CD1c-positive myeloid dendritic cell (primary cell): ENCODE data around the gene RTP3.
"Not testable (repeated sequence)": the region's sequence is repeated elsewhere in the genome, so short reads cannot be mapped to it uniquely, and the experiment has no call there.

ENCODE experiments used
- DNase-seq: peaks from one replicate; pipeline ENCODE4 v3.0.0-alpha.2; 2016; ENCODE audit errors: extremely low spot score

The RTP3 gene

DNA sequence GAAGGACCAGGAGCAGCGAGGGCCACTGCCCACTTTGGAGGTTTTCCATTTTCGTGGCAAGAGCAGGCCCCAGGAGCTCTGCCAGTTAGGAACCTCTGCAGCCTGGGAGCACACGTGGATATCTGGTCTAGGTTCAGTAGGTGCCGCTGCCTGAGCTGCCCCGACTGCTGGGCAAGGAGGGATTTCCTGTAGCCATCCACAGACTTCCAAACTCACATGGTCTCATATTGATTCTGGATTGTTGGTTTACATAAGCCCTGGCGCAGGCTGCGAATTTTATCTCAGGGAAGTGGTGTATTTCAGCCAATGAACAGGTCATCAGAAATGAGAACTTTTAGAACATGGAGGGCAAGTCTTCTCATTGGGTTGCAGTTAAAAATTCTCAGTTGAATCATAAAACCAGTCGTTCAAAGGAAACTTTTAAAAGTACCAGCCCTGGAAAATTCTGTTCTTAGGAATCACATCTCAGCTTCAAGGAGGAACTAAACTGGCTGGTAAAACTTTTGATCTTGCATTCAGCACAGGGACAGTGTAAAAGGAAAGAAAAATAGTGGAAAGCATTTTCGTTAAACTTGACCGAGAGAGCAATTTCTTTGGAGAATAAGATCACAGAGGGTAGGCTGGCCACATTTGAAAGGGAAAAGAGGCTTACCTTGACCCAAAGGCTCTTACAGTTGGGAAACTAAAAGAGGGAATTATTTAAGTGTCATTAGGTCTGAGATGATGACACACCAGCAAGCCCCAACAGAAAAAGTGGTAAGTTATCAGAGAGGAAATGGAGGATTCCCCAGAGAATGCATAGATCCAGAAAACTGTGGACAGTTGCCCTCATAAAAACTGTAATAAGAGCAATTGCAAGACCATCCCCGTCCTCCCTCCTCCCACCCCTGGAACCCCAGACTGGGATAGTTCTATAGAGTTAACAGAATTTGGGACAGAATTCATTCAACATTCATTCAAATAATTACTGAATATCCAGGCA is 6.4 kb upstream of the RTP3 start:
- DNase-seq: no peak

DNA sequence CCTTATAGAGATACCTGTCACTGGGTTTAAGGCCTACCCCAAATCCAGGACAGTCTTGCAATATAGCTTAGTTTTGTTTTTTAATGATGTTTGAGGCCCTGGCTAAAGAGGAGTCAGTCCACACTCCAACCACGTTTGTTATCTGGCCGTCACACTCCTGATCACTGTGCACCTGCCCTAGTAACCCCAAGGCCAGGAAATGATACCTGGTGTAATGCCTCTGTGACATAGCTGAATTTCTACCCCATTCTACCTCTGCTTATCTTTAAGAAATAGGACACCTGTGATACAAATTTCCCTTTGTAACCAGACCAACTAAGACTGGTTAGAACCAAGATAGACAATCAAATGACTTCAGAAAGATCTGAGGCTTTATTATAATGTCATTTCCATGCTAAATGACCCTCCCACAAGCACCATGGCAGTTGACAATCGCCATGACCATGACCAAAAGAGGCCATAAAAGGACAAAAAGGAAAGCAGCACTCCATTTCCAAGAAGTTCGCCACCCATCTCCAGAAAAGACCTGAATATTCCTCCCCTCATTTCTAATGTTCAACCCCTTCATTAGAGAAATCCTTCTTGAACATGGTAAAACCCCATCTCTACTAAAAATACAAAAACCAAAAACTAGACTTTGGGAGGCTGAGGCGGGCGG is 4.8 kb upstream of the RTP3 start:
- DNase-seq: no peak

DNA sequence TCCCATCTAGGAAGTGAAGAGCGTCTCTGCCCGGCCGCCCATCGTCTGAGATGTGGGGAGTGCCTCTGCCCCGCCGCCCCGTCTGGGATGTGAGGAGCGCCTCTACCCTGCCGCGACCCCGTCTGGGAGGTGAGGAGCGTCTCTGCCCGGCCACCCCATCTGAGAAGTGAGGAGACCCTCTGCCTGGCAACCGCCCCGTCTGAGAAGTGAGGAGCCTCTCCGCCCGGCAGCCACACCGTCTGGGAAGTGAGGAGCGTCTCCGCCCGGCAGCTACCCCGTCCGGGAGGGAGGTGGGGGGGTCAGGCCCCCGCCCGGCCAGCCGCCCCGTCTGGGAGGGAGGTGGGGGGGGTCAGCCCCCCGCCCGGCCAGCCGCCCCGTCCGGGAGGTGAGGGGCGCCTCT is 3.3 kb upstream of the RTP3 start:
- not testable (repeated sequence) for DNase-seq

DNA sequence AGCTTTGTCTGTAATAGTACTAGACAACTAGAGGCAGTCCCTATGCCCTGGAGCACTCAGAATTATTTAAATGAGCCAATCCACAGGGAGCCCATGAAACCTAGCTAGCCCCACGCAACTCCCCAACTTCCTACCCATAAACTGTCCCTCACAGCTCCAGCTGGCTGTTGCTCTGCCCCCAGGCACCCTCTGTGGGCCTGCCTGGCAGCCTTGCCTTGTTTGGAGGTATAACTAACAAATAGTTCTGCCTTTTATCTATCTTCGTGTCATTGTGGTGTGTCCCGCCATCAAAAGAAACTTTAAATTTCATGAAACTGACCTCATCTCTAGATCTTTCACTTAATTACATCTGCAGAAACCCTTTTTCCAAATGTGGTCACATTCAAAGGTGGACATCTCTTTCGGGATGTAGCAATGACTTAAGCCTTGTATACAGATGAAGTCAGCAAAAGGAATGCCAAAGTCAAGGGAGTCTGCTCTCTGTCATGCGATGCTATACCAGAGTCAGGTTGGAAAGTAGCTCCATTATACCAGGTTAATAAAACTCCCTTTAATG is 1.8 kb upstream of the RTP3 start:
- DNase-seq: no peak

DNA sequence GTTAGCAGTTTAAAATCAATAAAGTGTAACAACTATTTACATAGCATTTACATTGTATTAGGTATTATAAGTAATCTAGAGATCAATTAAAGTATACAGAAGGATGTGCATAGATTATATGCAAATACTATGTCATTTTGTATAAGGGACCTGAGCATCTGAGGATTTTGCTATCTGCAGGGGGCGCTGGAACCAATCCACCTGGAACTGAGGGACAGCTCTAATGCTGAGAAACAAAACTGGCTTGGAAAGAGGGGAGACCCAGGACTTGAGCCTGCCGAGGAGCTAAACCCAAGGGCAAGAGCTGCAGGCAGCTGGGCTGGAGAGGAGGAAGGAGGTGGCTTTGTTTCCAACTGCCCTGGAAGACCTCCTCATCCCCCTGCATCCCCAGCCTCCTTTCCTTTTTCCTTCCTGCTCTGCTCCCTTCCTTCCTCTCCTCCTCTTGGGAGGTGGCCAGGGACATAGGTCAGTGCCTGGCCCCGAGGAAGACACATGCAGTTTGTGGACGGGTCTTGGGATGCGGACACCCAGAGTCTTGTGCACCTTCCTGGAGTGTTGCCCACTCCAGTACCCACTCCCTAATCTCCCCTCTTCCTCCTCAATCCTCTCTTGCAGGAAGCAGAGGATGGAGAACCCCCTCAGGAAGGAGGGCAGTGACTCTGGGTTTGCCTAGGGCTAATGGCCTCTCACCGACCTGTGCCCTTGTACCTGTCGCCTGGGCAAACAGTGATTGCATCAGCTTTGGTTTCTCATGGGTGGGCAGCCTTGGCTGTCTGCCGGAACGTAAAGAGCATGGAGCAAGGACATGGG is 825 bp upstream of the RTP3 start:
- DNase-seq: peak; percentile 27

DNA sequence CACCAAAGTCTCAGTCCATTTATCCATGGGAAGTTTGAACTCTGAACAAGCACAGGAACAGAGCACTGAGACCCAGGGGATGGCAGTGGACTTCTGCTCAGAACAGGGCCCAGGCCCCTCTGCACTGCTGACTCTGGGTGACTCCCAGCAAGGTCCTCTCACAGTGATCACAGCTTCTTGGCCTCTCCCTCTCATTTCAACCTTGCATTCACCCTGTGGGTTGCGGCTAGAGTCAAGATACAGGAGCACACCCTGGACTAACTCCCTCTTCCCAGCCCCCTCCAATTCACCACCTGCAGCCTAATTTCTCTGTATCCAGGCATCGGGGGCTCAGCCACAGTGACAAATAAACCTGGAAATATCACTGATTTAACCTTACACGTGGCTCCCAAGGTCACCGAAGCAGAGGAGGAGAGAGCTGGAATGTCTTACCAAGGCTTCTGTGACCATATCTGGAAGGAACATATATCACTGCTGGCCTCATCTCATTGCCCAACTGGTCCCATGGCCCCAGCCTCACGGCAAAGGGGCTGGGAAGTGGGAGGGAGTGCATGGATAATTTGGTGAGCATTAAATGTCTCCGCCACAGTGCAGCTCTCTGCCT is 1.2 kb downstream of the RTP3 start:
- DNase-seq: no peak

- DNase-seq: peak; percentile 6
These were observed 3.2 kb downstream of the RTP3 start for GRCh38 chr3:46500656-46501635.

GRCh38 chr3:46501702-46502101 is 3.9 kb downstream of the RTP3 start:
- no peak for DNase-seq

DNA sequence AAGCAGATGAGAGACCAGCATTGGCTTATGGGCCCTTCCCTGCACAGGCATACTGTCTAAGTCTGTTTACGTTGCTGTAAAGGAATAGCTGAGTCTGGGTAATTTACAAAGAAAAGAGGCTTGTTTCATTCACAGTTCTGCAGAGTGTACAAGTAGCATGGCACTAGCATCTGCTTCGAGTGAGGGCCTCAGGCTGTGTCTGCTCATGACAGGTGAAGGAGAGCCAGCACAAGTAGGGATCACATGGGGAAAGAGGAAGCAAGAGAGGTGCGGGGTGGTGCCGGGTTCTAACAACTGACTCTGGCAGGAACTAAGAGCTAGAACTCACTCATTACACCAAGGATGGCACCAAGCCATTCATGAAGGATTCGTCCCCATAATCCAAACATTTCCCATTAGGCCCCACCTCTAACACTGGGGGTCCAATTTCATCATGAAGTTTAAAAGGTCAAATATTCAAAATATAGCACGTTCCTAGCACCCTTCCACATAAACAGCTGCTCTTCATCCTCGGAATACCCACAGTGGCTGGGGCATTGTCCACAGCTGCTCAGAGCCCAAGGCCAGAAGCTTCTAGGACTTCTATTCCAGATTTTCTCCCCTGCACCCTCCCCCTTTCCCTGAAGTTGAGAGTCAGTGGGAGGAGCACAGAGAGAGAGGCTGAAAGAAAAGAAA is 5.6 kb downstream of the RTP3 start:
- DNase-seq: no peak

GRCh38 chr3:46504789-46505188 is 7.0 kb downstream of the RTP3 start:
- no peak for DNase-seq

GRCh38 chr3:46505953-46506352 is 8.2 kb downstream of the RTP3 start:
- no peak for DNase-seq

- no peak for DNase-seq
These were observed 8.8 kb downstream of the RTP3 start for GRCh38 chr3:46506526-46506925.

GRCh38 chr3:46508850-46509591 is 11.2 kb downstream of the RTP3 start:
- DNase-seq: no peak

GRCh38 chr3:46509661-46510187 is 11.9 kb downstream of the RTP3 start:
- no peak for DNase-seq

- DNase-seq: no peak
These were observed 14.5 kb downstream of the RTP3 start for GRCh38 chr3:46512191-46512749.

DNA sequence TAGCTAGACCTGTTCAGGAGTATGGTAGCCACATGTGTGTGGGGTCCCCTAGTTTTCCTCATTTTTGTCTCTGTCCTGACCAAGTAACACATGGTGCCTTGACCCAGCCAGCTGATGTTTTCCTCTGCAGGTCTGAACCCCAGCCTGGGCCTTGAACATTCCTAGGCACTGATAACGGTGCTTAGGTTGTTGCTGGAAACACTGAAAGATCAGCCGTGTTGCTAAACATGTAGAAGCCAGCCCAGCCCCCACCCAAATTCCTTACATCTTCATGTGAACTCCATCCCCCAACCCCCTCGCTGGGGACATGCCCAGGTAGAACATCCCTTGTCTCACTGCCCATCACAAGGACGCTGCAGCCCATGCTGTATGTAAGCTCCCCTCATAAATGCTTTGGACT is 18.7 kb downstream of the RTP3 start:
- no peak for DNase-seq

- no peak for DNase-seq
These were observed 19.4 kb downstream of the RTP3 start for GRCh38 chr3:46517016-46517783.

GRCh38 chr3:46517784-46518181 is 20.0 kb downstream of the RTP3 start:
- no peak for DNase-seq
